ENCODE results near the gene SMTNL1.
"Not testable (repeated sequence)": the region's sequence is repeated elsewhere in the genome, so short reads cannot be mapped to it uniquely, and the experiment has no call there.

SMTNL1 gene

DNA sequence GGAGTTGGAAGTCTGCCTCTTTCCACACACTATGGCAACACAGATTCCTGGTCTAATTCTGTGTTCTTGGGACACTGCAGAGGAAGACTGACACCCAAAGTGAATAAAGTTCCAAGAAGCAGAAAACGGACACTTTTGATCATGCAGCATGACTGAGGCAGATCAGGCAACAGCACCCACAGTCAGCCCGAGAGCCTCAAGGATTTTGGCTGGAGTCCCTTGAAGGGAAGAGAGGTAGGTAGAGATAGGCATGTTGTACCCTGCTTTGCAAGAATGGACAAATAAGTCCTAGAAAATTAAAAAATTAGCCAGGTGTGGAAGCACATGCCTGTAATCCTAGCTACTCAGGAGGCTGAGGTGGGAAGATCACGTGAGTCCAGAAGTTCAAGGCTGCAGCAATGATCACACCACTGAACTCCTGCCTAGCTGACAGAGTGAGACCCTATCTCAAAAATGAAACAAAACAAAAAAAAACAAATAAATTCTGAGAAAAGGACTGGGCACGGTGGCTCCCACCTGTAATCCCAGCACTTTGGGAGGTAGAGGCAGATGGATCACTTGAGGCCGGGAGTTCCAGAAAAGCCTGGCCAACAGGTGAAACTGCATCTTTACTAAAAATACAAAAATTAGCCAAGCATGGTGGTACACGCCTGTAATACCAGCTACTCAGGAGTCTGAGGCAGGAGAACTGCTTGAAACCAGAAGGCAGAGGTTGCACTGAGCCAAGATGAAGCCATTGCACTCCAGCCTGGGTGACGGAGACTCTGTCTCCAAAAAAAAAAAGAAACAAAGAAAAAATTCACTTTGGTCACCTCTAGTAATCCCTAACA, 28.8 kb upstream of the SMTNL1 start:
- DNase-seq (ENCODE audit: low spot score): no peak

DNA sequence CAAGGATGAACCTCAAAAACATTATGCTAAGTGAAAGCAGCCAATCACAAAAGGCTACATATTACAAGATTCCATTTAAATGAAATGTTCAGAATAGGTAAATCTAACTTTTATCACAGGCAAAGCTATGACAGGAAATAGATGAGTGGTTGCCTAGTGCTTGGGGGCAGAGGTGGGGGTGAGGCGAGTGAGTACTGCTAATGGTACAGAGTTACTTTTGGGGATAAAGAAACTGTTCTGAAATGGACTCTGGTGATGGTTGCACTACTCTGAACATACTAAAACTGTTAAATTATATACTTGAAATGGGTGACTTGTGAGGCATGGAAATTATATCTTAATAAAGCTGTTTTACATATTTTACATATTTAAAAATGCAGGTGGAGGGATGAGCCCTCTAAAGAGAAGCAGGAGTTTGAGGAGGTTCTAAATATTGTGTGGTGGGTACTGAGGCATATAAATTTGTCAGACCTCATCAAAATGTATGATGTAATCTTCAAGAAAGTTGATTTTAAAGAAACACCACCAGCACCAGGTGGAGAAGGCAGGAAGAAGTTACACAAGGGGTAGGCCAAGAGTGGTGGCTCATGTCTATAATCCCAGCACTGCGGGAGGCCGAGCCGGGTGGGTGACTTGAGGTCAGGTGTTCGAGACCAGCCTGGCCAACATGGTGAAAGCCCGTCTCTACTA, 25.5 kb upstream of the SMTNL1 start:
- DNase-seq (ENCODE audit: low spot score): no peak

DNA sequence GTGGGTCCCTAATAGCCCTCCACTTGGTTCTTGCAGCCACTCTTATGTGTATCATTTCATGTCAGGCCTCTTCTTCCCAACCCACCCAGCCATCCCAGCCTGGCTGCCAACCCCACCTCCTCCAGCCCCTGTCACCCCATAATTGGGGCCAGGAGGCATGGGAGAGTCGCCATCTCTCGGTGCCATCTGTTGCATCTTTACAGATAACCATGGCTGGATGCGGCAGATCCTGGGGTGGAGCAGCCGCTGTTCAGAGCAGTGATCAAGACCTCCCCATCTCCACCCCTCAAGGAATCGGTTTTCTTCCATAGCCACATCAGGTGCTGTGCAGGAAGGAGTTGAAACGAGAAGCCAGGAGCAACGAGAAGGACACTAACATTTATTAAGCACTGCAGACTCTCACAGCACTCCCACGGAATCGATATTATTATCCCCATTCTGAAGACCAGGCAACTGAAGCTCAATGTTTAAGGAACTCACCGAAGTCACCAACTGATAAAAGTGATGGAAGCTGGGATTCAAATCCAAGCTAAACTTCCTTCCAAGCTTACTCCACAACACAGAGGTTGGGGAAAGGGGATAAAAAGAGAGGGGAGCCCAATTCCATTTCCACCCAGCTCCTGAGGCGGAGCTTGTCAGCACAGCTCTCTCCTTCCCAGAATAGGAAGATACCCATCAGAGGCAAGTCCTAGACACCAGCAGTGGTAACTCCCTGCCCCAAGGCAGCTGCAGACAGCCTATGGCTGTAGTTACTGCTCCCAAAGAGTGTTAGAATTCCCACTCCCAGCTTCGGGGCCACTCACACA, 24.5 kb upstream of the SMTNL1 start:
- DNase-seq (ENCODE audit: low spot score): no peak

DNA sequence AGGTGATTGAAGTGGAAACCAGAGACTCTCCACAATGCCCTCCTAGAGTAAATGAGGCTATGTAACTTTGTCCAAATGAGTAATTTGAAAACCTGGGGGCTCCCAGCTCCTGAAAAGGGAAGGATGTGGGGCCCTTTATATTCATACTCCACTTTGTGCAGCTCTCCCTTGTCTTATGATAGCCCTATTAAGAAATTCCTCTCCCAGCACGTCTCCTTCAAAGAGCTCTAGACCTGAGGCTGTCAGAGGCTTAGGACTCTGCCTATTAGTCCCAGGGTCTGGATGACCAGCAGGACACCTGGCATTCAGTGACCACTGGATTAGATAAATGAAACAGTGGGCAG, 24.0 kb upstream of the SMTNL1 start:
- DNase-seq (ENCODE audit: low spot score): no peak

DNA sequence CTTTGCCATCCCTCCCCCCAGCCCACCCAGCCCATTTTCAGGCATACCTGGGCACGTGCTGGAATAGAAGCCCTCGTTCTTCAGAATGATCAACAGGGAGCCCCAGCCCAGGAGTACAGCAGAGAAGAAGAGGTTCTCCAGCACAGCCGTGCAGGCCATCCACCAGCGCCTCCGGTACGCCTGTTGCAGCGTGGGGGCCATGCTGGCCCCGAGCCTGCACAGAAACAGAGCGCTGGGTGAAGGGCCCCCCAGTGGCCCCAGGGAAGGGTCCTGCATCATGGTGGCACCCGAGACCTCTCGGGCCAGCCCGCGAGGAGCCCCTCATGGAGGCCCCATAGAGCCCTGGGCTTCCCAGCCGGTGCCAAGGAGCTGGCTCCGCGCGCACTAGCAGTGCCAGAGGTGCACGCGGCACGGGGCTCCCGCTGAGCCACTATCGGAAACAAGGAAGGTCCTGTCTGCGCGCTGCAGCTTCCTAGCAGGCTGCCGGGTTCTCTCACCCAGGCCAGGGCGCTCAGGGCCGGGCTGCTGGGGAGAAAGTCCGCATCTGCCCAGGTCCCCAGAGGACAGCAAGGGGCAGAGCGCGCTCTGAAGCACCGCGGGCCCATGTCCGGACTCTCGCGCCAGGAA, 23.4 kb upstream of the SMTNL1 start:
- no peak for DNase-seq (ENCODE audit: low spot score)

DNA sequence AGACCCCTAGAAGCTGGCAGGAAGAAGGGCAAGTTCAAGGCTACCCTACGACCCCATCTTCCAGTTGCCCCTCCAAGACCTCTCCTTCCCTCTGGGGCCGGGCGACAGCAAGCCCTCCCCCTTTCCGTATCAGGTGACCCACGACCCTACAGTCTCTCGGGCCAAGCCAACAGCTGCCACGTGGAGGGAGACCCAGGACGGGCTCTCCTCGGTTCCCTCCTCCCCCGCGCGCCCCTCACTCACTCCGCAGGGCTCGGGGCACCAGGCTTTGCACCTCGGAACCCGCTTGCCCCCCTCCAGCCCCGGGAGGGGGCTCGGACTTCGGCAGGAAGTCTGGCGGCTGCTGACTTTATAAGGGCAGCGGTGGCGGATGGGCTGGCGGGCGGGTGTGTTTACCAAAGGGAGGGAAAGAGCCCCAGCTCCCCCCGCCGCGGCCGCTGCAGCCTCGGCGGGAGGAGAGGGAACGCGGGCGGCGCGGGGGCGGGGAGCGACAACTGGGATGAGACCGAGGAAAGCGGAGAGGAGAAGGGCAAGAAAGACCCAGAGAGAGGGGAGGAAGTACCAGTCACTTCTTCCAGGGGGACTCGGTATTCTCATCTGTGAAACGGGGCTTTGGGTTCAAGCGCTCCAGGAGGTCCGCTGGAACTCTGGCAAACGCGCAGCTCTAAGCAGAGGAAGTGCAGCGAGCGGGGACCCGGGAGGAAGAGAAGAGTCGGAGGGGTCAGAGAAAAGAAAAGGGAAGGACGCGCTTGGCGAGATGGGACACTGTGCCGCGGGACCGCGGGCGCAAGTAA, 22.7 kb upstream of the SMTNL1 start:
- no peak for DNase-seq (ENCODE audit: low spot score)

DNA sequence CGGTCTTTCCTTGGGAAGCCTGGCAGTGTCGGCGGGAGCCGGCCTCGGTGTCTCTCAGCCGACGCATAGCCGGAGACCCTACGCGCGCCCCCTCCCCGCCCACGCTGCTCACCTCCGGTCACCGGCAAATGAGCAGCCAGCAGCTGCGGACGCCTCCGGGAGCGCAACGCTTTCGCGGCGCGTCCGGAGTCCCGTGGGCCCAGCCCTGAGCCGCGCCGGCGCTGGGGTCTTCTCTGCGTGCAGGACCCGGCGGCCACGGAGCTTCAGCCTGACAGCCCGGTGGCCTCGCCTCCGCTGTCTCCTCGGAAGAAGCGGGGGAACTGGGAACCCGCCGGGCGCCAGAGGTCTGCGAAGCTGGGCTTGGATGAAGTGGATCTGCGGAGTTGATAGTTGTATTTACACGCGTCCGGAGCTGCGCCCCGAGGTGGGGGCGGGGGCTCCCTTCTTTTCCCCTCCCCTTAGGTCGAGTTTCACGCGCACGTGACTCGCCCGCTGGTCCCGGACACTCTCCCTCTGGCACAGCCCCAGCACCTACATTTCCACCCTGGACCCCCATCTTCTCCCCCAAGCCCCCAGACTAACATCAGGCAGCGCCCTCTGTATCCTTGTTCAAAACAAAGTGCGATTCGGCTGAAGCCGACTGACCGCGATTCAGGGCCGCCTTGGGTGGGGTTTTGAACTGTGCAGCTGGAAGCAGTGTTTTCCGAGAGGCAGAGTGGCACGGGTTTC, 21.9 kb upstream of the SMTNL1 start, which contains the start of gene SLC43A1:
Gene SLC43A1 (minus strand): TSS at position 371 of the 729 bp plus-strand sequence. CDS start 1,591 bp downstream, outside the sequence.
- DNase-seq (ENCODE audit: low spot score): no peak

DNA sequence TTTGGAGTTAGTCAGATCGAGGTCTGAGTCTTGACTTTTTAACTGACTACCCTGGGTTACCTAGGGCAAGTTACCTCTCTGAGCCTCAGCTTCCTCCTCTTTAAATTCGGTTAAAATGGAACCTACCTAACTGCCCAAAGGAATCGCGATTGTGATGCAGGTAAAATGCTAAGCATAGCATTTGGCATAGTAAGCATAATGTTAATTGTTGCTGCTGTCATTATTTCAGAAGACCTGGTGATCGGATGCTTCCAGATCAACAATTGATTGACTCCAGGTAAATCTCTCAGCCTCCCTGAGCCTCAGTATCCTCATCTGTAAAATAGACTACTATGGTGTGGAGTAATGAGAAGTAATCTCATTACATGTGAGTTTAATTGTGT, 21.3 kb upstream of the SMTNL1 start:
- no peak for DNase-seq (ENCODE audit: low spot score)

DNA sequence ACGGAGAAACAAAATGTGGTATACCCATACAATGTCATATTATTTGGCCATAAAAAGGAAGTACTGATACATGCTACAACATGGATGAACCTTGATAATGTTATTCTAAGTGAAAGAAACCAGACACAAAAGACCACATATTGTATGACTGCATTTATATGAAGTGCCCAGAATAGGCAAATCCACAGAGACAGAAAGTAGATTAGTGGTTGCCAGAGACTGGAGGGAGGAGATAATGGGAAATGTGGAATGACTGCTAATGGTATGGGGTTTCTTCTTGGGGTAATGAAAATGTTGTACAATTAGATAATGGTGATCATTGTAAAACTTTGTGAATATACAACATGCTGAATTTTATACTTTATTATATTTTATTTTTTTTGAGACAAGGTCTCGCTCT, 16.3 kb upstream of the SMTNL1 start:
- DNase-seq (ENCODE audit: low spot score): no peak

DNA sequence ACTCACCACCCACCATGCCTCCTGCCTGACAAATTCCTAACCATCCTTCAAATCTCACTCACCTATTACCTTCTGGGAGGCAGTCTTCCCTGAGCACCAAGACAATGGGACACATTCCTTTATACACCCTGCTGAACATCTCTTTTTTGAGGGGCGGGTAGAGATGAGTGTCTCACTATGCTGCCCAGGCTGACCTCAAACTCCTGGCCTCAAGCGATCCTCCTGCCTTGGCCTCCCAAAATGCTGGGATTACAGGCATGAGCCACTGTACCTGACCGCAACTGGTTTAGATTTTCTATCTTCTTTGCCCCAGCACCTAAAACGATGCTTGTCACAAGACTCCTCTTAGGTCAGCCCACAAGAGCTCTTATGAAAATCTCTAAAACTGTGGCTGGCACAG, 14.0 kb upstream of the SMTNL1 start:
- no peak for DNase-seq (ENCODE audit: low spot score)

DNA sequence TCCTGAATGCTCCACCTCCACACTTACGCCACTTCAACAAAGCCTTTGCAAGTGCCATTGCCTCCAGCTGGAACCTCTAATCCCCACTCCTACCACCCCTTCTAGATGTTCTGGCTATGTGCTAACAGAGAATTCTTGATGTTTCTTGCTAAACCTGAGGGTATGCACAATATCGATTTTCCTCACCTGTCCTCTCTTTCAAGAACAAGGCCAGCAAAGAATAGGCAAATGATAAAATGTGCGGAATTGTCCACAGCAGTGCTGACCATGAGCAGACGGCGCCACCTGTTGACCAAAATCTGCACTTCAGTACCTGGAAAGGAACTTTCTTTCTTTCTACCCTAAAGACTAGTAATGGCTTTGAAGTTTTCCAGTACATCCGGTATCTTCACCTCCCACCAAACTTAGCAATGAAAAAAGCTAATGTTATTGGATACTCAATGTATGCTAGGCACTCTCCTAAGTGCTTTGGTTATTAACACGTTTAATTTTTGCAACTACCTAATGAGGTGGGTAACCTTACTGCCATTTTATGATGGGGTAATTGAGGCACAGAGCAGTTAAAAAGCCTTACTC, 10.3 kb upstream of the SMTNL1 start:
- DNase-seq (ENCODE audit: low spot score): peak; percentile 71

DNA sequence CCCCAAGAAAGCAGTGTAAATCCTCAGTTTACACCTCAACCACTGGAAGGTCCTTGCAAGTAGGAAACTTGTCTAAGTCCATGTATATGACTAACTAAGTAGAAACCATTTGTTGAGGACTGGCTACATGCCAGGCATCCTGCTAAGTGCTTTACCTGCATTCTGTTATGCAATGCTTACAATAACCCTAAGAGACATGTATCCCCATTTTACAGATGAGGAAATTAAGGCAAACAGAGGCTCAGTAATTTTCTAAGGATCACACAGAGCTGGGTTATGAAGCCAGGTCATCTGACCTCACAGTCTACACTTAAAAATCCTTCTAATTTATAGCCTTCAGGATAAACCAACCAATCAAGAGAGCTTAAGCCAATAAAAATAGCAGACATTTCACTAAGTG, 8.4 kb upstream of the SMTNL1 start:
- no peak for DNase-seq (ENCODE audit: low spot score)

DNA sequence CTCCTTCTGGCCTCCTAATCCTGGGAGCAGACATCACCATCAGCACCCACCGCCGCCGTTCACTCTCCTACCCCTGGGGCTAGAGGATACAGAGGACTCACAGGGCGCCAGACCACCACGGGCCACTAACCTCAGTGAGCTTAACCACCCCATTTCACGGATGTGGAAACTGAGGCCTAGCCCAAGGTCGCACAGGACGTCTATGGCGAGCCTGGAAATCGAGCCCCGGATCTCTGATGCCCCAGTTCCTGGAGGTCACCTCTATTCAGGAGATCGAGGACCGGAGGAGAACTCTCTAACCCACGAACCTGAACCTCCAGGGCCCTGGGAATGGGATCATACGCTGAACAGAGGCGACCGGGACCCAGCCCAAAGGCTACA, 7.2 kb upstream of the SMTNL1 start:
- no peak for DNase-seq (ENCODE audit: low spot score)

DNA sequence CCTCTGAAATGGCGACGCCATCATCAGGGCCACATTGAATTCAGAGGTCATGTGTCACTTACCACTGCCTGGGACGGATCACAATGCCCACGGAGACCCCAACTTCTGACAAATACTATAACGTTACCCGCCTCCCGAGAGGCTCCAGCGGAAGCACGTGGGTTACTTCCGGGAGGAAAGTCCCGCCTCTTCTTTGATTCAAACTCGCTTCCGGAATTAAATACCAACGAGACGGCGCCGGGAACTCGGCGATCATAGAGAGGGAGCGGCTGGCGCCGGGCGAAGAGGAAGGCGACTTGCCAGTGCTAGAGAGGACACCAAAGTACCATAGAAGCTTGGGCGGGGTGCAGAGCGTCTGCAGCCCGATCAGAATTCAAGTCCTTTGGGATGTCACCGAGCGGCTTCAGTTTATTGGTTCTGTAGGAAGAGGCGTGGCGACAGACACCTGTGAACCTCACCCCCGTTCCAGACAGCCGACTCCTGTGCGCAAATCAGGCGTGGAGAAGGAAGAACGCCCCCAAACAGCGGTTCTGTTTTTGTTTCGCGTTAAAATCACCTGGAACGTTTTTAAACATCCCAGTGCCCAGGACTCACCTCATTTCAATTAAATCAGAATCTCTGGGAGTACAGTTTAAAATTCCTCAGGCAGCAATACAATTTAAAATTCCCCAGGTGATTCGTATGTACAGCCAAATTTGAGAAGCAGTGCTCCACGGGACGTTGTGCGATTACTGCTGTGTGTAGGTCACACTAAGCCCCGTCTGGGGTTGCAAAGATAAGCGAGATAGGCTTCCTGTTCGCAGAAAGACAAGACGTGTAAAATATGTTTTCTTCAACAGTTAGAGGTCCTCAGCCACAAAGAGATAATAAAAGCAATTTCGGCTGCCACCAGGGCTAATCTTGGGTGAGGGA, 6.5 kb upstream of the SMTNL1 start, which contains the start of gene TIMM10:
Gene TIMM10 (minus strand): TSS at position 159 of the 912 bp plus-strand sequence. CDS start 565 bp downstream, outside the sequence.
- DNase-seq (ENCODE audit: low spot score): peak; percentile 100

DNA sequence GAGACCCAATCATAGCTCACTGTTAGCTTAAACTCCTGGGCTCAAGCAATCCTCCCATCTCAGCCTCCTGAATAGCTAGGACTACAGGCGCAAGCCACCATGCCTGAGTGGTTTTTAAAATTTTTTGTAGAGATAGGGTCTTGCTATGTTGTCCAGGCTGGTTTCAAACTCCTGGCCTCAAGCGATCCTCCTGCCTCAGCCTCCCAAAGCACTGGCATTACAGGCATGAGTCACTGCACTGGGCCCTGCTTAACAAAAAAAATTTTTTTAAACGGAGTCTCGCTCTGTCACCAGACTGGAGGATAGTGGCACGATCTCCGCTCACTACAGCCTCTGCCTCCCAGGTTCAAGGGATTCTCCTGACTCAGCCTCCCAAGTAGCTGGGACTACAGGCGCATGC, 2.9 kb upstream of the SMTNL1 start:
- not testable (repeated sequence) for DNase-seq (ENCODE audit: low spot score)

DNA sequence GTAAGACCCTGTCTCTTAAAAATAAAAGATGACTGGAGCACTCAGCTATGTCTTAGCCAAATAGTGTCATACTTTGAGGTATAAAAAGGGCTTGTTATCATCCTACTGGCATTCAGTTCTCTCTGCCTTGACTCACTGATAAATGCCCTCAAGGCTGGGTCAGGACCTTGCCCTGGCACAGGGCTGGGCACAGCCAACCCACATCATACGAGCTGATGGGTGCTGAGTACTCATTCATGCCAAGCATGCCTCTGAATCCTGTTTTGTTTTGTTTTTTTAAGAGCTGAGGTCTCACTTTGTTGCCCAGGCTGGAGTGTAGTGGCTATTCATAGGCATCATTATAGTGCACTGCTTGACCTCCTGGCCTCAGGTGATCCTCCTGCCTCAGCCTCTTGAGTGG, 1.9 kb downstream of the SMTNL1 start:
- no peak for DNase-seq (ENCODE audit: low spot score)

DNA sequence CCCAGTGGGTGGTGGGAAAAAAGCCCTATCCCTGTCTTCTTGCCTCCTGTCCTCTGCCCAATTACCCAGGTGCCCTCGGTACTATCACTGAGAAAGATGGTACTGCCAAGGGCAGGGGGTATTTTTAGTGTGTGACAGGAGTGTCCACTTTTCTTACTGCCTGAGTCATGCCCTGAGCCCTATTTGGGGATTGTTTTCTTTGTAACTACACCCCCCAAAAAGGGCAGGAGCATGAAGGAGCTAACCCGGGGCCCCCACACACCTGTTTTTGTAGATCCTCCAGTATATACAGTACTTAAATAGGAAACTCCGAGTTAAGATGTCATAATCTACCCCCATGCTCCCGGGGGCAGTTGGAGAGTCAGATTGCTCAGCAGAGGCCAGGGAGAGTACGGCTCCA, 3.8 kb downstream of the SMTNL1 start:
- DNase-seq (ENCODE audit: low spot score): no peak

DNA sequence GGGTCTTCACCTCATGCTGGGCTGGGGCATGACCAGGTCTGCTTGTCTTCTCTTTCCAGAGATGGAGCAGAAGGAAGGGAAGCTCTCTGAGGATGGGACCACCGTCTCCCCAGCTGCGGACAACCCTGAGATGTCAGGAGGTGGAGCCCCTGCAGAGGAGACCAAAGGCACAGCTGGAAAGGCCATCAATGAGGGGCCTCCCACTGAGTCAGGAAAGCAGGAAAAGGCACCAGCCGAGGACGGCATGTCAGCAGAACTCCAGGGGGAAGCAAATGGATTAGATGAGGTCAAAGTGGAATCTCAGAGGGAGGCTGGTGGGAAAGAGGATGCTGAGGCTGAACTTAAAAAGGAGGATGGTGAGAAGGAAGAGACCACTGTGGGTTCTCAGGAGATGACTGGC, 5.2 kb downstream of the SMTNL1 start:
- DNase-seq (ENCODE audit: low spot score): no peak

DNA sequence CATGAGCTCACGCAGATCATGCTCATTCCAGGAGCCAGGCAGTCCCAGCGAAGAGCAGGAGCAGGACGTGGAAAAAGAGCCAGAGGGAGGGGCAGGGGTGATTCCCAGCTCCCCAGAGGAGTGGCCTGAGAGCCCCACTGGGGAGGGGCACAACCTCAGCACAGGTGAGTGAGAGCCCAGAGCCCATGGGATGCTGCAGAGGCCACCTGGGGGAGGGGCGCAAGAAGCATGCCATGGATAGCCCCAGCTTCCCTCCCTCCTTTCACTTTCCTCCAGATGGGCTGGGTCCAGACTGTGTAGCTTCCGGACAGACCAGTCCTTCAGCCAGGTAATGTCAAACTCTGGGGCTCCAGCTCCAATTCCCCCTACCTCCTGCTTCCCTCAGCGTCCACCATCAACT, 6.2 kb downstream of the SMTNL1 start:
- DNase-seq (ENCODE audit: low spot score): no peak

All from cerebellar cortex (tissue), 1 donor.